Fibroblast of pulmonary artery (primary cell): ENCODE measurements around the gene RASA2.

Experiments
- DNase-seq: peaks from one replicate; pipeline ENCODE4 v3.0.0-alpha.2; 2010; ENCODE audit warnings: low read depth
- H3K4me3 ChIP-seq: replicated peaks from 2 replicates; pipeline ENCODE4 v1.5.1; 2011; ENCODE audit warnings: low read depth, mild to moderate bottlenecking, control low read depth, low read length, moderate library complexity
- CTCF ChIP-seq: IDR thresholded peaks from 2 replicates; pipeline ENCODE4 v1.5.1; 2011; ENCODE audit warnings: mild to moderate bottlenecking, control low read depth, low read length, inconsistent platforms; ENCODE audit errors: missing control alignments

Gene RASA2

DNA sequence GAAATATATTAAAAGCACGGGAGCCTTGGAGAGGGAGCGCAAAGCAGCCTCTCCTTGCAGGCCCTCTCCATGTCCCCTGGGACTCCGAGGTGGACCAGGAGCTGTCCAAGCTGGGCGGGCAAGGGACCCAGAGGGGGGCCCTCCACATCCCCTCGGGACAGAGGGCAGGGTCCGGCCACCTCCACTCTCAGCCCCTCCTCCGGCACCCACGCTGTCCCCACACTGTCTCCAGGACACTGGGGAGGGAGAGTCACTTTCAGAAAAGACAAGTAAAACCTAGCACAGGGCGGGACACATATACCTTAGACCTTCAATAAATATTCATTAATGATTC is 173.8 kb downstream of the RASA2 start:
- peak overlapping the region; percentile 59 for H3K4me3 ChIP-seq
- TF ChIP-seq CTCF = no peak
- DNase-seq = no peak

DNA sequence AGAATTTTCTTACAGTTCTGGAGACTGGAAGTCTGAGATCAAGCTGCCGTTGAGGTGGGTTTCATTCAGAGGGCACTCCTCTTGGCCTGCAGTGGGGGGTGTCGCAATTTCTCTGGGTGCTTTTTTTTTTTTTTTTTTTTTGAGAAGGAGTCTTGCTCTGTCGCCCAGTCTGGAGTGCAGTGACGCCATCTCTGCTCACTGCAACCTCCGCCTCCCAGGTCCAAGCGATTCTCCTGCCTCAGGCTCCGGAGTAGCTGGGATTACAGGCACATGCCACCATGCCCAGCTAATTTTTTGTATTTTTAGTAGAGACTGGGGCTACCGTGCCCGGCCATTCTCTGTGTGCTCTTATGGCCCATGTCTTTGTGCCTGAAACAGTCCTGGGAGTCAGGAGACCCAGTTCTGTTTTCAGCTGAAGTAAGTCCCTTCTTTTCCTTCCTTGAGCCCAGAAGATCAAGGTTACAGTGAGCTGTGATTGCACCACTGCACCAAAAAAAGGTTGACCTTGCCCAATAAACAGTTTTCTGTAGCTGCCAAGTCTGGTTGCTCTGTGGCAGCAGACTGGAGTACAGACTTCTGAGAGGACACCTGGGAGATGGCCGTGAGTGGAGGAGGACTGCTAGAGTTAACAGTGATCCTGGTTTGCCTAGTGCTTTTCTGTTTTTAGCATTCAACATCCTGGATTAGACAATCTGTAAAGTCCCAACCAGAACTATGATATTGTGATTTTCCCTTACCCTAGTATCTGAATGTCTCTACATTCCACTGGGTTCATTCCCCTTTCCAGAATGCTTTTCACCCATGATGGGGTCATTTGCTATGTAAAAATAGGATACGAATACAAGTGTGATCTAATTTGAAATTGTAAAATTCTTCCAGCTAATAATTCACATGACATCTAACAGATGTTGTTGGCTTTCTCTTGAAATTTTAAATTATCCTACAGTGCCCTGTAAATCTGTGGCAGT is 174.7 kb downstream of the RASA2 start:
- H3K4me3 ChIP-seq = no peak overlapping the region
- no peak for DNase-seq

DNA sequence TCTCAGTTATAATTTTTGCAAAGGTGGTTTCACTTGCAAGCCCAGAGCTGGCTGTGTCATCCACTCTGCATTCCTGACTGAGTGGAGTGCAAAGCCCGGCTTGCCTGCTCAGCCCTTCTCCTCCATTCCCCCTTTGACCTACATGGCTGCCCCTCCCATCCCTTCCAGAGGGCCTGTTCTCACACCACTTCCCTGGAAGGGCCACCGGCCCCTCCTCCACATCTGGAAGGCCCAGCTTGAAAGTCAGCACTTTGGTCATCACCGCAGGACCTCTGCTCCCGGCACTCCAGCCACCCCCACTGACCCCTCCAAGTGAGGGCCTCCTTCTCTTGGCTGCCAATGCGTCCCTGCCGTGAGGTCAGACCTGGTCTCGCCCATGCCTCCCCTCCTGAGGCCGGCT is 177.2 kb downstream of the RASA2 start:
- no peak overlapping the region for H3K4me3 ChIP-seq
- TF ChIP-seq CTCF = no peak
- DNase-seq = peak; percentile 38

More for the DNA sequence above, 174.7 kb downstream of the RASA2 start:
- no peak for TF ChIP-seq CTCF
